ENCODE results near the gene GPX7.

The GPX7 gene

DNA sequence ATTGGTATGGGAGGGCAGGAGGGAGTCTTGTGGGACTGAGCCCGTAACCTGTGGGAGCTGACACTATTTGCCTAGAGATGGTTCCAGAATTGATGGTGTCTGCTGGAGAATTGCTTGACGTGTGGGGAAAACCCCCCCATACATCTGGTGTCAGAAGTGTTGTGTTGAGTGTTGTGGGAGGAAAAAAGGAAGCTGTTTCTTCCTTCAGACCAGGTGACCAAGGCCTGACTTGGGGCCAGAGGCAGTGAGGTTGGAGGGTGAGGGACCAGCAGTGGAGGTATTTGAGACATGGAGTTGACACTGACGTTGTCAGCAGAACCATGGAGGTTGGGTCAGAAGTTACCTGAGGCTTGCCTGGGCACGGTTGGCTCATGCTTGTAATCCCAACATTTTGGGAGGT is 39.1 kb downstream of the GPX7 start:
- Histone ChIP-seq H3K9me3 (ENCODE audit: control insufficient read depth, insufficient read depth, low read depth, low read length) (no peaks in the 10 kb centered on the region), H3K4me3 (ENCODE audit: low read depth, low read length) (no peak overlapping the region), H3K36me3 (ENCODE audit: control insufficient read depth in 2 of 2, insufficient read depth in 1 of 2, low read length in 2 of 2) (no peaks in the 10 kb centered on the region), H3K27ac (ENCODE audit: extremely low read depth, low read depth, low read length) (no peak overlapping the region), H3K4me1 (ENCODE audit: control insufficient read depth, insufficient read depth, low read length) (no peaks in the 10 kb centered on the region)
- ChIA-PET CTCF (interaction anchor here (0.9 kb wide), 1 partner anchor 45 kb away, joined by 3 read pairs; no protein-coding TSS in a partner anchor), POLR2A (interaction anchor here (0.6 kb wide), 1 partner anchor 27 kb away, joined by 3 read pairs; no protein-coding TSS in a partner anchor)
- TF ChIP-seq, protein P1, sequence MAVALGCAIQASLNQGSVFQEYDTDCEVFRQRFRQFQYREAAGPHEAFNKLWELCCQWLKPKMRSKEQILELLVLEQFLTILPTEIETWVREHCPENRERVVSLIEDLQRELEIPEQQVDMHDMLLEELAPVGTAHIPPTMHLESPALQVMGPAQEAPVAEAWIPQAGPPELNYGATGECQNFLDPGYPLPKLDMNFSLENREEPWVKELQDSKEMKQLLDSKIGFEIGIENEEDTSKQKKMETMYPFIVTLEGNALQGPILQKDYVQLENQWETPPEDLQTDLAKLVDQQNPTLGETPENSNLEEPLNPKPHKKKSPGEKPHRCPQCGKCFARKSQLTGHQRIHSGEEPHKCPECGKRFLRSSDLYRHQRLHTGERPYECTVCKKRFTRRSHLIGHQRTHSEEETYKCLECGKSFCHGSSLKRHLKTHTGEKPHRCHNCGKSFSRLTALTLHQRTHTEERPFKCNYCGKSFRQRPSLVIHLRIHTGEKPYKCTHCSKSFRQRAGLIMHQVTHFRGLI (tag by site-specific recombination; IDR thresholded peaks at IDR 0.05) = no peak

DNA sequence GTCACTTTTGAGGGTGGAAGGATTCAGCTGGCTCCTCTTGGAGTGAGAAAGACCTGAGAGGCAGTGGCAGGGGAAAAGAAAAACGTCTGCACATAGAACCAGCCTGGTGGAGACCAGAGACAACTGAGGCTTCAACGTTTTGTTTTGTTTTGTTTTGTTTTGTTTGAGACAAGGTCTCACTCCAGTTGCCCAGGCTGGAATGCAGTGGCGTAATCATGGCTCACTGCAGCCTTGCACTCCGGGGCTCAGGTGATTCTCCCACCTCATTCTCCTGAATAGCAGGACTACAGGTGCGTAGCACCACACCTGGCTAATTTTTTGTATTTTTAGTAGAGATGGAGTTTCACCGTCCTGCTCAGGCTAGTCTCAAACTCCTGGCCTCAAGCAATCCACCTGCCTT is 43.1 kb downstream of the GPX7 start:
- CTCF ChIA-PET = no interaction called here
- Histone ChIP-seq H3K4me3 (ENCODE audit: low read depth, low read length) (no peak overlapping the region), H3K4me1 (ENCODE audit: control insufficient read depth, insufficient read depth, low read length) (no peaks in the 10 kb centered on the region), H3K27ac (ENCODE audit: extremely low read depth, low read depth, low read length) (no peak overlapping the region), H3K36me3 (ENCODE audit: control insufficient read depth in 2 of 2, insufficient read depth in 1 of 2, low read length in 2 of 2) (no peaks in the 10 kb centered on the region), H3K9me3 (ENCODE audit: control insufficient read depth, insufficient read depth, low read depth, low read length) (no peaks in the 10 kb centered on the region)
- POLR2A ChIA-PET = no interaction called here
- TF ChIP-seq MEIS1 (CRISPR knock-in tag; IDR thresholded peaks at IDR 0.05; ENCODE audit: borderline replicate concordance) = no peak
- no peak for TF ChIP-seq ZNF48 (tag by site-specific recombination; IDR thresholded peaks at IDR 0.05)
- TF ChIP-seq, protein P2, sequence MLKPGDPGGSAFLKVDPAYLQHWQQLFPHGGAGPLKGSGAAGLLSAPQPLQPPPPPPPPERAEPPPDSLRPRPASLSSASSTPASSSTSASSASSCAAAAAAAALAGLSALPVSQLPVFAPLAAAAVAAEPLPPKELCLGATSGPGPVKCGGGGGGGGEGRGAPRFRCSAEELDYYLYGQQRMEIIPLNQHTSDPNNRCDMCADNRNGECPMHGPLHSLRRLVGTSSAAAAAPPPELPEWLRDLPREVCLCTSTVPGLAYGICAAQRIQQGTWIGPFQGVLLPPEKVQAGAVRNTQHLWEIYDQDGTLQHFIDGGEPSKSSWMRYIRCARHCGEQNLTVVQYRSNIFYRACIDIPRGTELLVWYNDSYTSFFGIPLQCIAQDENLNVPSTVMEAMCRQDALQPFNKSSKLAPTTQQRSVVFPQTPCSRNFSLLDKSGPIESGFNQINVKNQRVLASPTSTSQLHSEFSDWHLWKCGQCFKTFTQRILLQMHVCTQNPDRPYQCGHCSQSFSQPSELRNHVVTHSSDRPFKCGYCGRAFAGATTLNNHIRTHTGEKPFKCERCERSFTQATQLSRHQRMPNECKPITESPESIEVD (tag by site-specific recombination; IDR thresholded peaks at IDR 0.05) = no peak
- TF ChIP-seq ZNF302 (tag by site-specific recombination; IDR thresholded peaks at IDR 0.05; ENCODE audit: low read depth) = no peak
- TF ChIP-seq, protein P3, sequence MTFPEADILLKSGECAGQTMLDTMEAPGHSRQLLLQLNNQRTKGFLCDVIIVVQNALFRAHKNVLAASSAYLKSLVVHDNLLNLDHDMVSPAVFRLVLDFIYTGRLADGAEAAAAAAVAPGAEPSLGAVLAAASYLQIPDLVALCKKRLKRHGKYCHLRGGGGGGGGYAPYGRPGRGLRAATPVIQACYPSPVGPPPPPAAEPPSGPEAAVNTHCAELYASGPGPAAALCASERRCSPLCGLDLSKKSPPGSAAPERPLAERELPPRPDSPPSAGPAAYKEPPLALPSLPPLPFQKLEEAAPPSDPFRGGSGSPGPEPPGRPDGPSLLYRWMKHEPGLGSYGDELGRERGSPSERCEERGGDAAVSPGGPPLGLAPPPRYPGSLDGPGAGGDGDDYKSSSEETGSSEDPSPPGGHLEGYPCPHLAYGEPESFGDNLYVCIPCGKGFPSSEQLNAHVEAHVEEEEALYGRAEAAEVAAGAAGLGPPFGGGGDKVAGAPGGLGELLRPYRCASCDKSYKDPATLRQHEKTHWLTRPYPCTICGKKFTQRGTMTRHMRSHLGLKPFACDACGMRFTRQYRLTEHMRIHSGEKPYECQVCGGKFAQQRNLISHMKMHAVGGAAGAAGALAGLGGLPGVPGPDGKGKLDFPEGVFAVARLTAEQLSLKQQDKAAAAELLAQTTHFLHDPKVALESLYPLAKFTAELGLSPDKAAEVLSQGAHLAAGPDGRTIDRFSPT (tag by site-specific recombination; IDR thresholded peaks at IDR 0.05) = no peak
- no peak for TF ChIP-seq ZNF140 (tag by site-specific recombination; IDR thresholded peaks at IDR 0.05)
- TF ChIP-seq ZNF404 (tag by site-specific recombination; IDR thresholded peaks at IDR 0.05) = no peak
- no peak for TF ChIP-seq ZNF223 (tag by site-specific recombination; IDR thresholded peaks at IDR 0.05)
- no peak for TF ChIP-seq ZNF621 (tag by site-specific recombination; IDR thresholded peaks at IDR 0.05)
- TF ChIP-seq, protein P4, sequence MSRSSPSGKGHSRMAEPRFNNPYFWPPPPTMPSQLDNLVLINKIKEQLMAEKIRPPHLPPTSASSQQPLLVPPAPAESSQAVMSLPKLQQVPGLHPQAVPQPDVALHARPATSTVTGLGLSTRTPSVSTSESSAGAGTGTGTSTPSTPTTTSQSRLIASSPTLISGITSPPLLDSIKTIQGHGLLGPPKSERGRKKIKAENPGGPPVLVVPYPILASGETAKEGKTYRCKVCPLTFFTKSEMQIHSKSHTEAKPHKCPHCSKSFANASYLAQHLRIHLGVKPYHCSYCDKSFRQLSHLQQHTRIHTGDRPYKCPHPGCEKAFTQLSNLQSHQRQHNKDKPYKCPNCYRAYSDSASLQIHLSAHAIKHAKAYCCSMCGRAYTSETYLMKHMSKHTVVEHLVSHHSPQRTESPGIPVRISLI (tag by site-specific recombination; IDR thresholded peaks at IDR 0.05) = no peak
- TF ChIP-seq OSR2 (tag by site-specific recombination; IDR thresholded peaks at IDR 0.05) = no peak
- no peak for TF ChIP-seq ZNF394 (tag by site-specific recombination; IDR thresholded peaks at IDR 0.05; ENCODE audit: borderline replicate concordance)
- no peak for TF ChIP-seq ZBTB48 (tag by site-specific recombination; IDR thresholded peaks at IDR 0.05)
- no peak for TF ChIP-seq ZNF560 (tag by site-specific recombination; IDR thresholded peaks at IDR 0.05; ENCODE audit: borderline replicate concordance)
- TF ChIP-seq SCRT1 (tag by site-specific recombination; IDR thresholded peaks at IDR 0.05; ENCODE audit: borderline replicate concordance) = no peak
- TF ChIP-seq ZNF169 (tag by site-specific recombination; IDR thresholded peaks at IDR 0.05) = no peak
- no peak for TF ChIP-seq ZNF777 (tag by site-specific recombination; IDR thresholded peaks at IDR 0.05; ENCODE audit: borderline replicate concordance)

Measured in HEK293 (cell line).